WI38 (cell line): Measurements from ENCODE around the gene SERPINA6.
A peak's percentile ranks its signal among the peaks of the same experiment; 100 is the strongest.
"Not testable (repeated sequence)": the region's sequence is repeated elsewhere in the genome, so short reads cannot be mapped to it uniquely, and the experiment has no call there.

Experiments
- H3K4me3 ChIP-seq: 2 replicates; pipeline ENCODE4 v1.5.1; 2011; ENCODE audit warnings: low read depth, mild to moderate bottlenecking, control low read depth, low read length
- CTCF ChIP-seq: IDR thresholded peaks from 2 replicates; pipeline ENCODE4 v1.5.1; 2012; ENCODE audit warnings: low read depth, mild to moderate bottlenecking, control low read depth, low read length

SERPINA6 gene

GRCh38 chr14:94360945-94361565 lies 37.9 kb upstream of the SERPINA6 start:
- TF ChIP-seq CTCF, result no peak
- H3K4me3 ChIP-seq, result no peak overlapping the region

GRCh38 chr14:94357166-94357565 lies 34.0 kb upstream of the SERPINA6 start:
- H3K4me3 ChIP-seq, result no peak overlapping the region
- TF ChIP-seq CTCF, result no peak

DNA sequence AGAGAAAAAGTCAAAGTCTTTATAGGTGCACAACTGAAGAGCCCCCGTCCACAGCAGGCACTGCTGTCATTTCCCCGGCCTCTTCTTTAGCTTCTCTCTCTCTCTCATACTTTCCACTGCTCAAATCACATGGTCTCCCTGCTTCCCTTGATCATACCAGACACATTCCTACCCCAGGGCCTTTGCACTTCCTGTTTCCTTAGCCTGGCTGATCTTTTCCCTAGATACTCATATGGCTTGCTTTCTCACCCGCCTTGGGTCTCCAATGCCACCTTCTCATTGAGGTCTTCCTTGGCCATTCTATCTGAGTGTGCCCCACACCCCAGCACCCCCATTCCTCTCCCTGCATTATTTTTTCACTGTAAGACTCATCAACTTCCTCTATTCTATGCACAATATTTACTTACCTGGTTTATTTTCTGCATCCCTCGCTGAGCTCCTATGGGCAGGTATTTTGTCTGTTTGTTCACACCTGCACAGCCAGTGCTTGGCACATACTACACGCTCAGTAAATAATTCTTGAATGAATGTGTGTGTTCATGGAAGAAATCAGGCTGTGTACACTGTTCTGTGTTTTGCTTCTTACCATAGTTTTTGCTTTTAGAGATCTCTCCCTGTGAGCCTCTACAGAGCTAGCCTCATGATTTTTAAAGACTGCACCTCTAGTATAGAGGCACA lies 33.4 kb upstream of the SERPINA6 start:
- no peak overlapping the region for H3K4me3 ChIP-seq
- TF ChIP-seq CTCF, result no peak

DNA sequence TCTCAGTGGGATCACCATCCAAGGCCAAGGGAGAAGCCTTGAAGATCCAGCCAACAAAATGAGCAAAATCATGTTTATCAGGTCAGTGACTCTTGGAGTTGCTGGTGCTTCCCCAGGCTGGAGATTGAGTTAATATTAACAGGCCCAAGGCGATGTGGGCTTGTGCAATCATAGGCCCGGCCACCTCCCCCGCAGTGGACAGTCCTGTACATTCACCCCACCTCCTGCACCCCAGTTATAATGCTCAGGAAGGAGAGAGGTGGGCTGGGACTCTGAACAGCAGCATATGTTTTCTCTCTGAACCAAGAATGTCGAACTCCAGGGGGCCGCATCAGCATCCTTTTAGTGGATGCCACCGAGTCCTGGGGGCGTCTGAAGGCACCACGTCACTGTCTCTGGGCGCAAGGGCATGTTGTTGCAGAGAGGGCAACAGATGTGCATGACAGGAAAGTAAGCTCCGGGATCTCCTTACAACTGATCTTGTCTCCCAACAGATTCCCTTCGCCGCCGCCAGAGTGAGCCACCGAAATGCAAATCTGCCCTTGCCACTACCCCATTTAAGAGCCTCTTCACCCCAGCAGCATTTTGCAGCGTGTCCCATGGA lies 32.2 kb upstream of the SERPINA6 start:
- H3K4me3 ChIP-seq, result no peak overlapping the region
- TF ChIP-seq CTCF, result peak; percentile 33

DNA sequence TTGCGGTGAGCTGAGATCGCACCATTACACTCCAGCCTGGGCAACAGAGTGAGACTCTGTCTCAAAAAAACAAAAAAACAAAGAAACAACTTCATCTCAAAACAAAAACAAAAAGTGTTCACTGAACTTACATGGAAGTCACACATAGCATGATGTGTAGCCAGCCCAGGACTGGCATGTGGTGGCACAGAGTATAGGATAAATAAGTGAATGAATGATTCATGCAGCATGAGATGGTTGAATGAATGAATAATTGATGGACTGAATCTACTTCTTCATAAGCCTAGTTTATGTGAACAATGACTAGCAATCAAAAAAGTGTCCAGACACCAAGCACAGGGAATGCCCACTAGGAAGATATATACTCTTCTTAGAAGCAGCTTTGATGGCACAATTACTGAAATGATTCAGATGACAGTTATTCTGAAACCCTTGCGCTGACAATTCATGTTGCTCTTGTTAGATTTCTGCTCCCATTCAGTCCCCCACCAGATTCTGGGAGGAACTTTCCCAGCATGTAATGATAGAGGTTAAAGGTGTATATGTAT lies 31.6 kb upstream of the SERPINA6 start:
- no peak for TF ChIP-seq CTCF
- H3K4me3 ChIP-seq, result no peak overlapping the region

DNA sequence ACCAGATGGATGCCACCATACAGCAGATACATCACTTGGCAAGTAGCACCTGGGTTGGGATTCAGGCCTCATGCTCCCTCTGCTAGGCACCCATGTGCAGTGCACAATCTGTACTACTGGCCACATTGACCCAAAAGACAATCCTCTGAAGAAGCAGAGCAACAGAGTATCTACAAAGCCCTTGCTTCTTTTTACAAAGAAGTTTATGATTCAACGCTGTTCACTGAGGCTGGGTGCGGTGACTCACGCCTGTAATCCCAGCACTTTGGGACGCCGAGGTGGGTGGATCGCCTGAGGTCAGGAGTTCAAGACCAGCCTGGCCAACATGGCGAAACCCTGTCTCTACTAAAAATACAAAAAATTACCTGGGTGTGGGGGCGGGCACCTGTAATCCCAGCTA lies 31.1 kb upstream of the SERPINA6 start:
- H3K4me3 ChIP-seq, result not testable (repeated sequence)

- no peak for TF ChIP-seq CTCF
- H3K4me3 ChIP-seq, result no peak overlapping the region
These were observed 26.1 kb upstream of the SERPINA6 start for GRCh38 chr14:94349276-94349675.
